HTERT RPE-1 (cell line): ENCODE results near the gene GRM5.

Experiments
- in situ Hi-C: fragments of 300-500 bp; cut with MboI; formaldehyde crosslinking; loops from 4 replicates; pipeline ENCODE4 v1.14.3; 2020; ENCODE audit warnings: low sequenced_read_pairs

Gene GRM5

GRCh38 chr11:88739524-88739923 lies 326.3 kb downstream of the GRM5 start:
- in situ Hi-C loops, result no loop called here

- in situ Hi-C loops, result no loop called here
Measured at GRCh38 chr11:88709567-88709966, 356.2 kb downstream of the GRM5 start.

GRCh38 chr11:88704485-88704884 lies 361.3 kb downstream of the GRM5 start:
- in situ Hi-C loops, result no loop called here

GRCh38 chr11:88701816-88702215 lies 364.0 kb downstream of the GRM5 start:
- in situ Hi-C loops, result no loop called here

DNA sequence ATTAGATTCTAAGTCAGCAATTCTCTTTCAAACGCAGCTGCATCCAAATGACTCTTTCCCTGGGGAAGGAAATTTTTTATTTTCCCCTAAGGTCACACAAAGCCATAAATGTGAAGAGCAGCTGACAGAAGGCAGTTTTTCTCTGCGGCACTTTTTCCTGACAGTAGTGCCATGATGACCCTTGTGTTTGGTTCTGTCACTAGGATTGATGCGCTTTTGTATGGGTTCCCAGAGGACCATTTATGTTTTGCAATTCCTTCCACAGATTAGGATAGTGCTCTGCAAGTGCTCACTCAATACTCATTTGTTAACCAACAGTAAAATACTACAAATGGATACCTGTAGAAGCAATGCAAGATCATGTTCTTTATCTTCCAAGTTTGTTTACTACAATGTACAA lies 368.6 kb downstream of the GRM5 start:
- in situ Hi-C loops, result no loop called here

GRCh38 chr11:88695689-88696414 lies 369.9 kb downstream of the GRM5 start:
- in situ Hi-C loops, result no loop called here

DNA sequence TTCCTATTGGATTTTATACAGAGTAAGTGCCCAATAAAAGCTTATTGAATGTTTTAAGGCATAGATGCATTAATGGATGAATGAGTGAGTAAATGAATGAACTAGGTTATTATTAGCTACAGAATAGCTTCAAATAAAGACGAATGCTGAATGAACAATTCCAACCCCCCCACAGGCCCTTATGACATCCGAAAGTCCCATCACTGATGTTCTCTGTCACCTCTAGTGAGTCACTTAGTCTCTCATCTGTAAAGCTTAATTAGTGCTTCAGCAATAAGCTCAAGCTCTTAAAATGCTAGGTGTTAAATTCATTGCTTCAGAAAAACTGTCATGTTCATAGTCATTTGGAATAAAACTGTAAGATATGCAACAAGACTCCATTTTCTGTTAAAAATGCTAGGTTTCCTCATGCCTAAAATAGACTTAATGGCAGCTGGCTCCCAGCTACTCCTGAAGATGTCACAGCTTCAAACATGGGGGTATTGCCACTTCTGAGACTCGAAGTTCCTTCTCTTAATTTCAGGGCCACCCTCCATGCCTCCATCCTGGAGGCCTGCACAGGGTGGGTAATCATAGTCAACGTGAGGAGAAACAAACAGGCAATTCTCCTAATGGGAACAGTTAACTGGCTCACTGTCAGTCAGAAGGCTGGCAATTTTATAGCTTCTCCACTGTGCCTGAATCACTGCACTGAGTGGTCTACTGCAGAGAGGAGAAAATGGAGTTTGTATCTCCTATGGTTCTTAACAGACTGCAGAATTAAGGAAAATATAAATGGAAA lies 373.3 kb downstream of the GRM5 start:
- in situ Hi-C loops, result no loop called here

DNA sequence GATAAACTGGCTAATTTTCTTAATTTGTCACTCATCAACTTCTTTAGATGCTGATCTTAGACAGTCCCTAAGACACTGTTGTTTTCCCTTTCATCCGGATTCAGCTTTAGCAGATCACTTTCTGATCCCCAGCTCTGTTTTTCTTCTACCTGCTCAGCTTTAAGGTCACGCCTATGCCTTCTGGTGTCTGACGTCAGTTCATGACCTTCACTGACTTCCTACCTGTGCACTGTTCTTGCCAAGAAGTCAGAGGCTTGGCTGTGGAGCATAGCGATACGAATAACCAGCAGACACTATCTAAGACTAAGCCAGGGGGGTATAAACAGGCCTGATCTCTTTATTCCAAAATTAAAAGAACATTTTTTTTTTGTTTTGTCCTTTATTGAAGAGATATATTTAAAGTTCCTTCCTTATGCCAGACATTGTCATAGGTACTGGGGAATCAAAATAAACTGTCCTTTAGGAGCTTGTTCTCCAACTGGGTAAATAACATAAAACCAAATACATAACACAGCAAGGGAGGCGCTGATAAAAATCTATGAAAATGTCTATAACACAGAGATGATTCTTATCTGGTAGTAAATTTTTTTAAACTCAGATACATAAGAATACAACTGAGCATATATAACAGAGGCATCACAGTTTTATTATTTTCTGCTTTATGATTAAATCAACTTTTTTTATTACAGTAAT lies 376.1 kb downstream of the GRM5 start:
- in situ Hi-C loops, result no loop called here

DNA sequence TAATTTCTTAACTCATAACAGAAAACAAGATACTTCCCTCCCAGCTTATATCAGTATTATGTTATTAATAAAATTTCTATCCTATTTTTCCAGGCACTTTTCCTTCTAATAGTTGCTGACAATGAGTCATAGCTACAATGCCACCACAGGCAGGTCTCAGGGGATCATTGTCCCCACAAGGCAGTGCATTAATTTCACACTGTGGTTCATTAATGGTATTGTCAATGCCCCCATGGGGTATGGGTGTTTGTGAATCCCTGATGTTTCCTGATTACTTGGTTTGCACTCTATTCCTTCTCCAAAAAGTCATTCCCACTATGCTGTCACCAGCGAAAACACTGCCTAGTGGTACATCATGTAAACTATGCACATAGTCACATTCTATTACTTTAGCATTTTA lies 382.8 kb downstream of the GRM5 start:
- in situ Hi-C loops, result no loop called here

DNA sequence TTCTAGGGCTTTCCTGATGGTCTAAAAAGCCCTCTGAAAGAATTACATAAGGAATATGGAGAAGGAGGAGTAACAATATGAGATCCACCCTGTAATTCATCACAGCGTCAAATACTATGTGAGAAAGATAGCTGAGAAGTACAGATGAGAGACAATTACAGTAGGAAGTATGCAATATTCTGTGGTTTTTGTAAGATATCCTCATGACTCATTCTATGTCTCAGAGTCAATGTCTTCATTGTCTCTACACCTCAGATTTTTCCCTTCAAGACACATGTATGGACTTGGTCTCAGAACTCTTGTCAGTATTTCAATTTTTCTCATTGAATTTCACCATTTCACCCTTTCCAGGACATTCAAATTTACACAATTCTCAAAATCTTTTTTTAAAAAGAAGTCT lies 385.0 kb downstream of the GRM5 start:
- in situ Hi-C loops, result no loop called here

GRCh38 chr11:88666364-88666763 lies 399.4 kb downstream of the GRM5 start:
- in situ Hi-C loops, result no loop called here

DNA sequence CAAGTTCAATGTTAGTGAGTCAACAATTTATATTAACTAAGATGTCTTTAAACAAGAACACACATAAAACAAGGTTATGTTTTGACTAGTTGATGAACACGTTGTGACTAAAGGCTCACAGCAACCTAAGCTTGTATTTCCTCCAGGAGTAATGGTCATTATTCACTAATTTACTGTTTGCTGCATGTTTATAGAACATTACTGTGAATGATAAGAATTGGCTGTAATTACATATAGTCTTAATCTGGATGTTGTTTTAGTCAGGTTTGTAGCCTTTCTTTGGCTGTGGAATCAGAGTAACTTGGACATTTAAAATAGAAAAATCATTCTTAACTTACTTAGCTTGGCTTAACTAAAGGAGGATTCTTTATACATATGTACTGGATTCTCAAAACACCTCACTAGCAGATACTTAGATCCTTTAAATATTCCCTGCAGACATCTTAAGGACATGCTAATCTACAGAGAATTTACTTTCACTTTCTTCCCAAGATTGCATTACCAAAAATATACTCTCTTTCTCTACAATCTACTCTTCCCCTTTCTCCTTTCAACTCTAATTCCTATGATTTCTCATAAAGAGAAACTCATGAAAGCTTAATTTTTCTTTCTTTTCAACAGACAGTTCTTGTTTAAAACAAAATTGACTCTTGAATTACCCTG lies 408.6 kb downstream of the GRM5 start:
- in situ Hi-C loops, result no loop called here

DNA sequence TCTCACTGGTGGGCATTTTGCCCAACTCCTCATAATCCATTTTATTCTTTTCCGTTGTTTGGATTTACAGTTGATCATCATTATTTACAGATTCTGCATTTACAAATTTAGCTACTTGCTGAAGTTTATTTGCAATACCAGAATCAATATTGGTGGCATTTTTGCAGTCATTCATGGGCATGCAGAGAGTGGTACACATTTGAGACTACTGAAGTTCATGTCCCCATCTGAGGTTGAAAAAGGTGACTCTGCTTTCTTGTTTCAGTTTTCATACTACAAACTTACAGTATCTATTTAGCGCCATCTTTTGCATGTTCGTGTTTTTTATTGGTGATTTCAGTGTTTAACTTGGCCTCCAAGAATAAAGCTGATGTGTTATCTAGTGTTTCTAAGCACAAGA lies 409.5 kb downstream of the GRM5 start:
- in situ Hi-C loops, result no loop called here

DNA sequence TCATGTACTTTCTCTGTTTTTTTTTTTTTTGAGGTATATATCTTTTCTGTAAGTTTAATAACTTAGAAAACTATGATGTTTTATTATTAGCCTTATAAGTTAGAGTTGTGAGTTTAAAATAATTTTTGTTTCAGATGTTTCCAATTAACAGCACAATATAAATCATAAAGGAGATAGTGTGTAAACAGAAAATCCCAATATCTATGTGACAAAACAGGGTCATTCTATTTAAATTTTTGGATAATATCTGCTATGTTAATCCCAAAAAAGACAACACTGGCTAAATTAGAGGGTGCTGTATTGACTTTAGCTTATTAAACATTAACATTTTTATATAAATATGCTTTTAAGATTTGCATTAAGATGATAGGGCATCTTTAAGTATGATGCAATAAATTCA lies 410.1 kb downstream of the GRM5 start:
- in situ Hi-C loops, result no loop called here

DNA sequence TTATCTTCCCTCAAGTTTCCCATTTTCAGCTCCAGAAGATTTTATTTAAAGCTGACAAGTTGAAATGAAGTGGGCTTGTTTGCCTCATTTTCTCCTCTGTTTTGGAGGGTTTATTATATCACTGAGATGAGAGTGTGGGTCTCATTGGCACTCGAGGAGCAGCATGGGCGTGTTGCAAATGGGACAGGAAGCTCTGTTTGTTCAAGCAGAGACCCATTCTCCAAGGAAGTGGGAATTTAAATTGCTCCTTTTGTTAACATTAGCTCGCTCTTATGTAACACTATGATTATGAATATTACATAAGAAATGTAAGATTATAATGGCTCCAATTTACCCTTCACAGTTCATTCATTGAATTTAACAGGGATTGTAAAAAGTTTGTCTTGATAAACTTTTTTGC lies 410.6 kb downstream of the GRM5 start:
- in situ Hi-C loops, result no loop called here

DNA sequence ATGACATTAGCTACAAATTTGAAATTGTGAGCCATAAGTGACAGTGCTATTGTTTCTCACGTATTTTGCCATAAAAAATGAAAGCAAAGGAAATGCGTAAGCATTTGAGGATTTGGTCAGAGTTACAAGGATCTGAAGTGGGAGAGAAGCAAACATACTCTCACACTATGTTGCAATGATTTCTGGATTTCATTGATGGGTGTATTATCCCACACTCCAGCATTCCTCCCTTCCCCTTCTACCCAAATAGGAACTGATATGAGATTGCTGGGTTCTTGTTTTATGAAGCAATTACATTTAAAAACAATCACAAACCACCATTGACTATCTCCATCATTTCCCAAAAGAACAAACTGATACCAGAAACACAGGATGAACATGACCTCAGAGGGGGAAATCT lies 414.2 kb downstream of the GRM5 start:
- in situ Hi-C loops, result no loop called here

GRCh38 chr11:88644724-88645123 lies 421.1 kb downstream of the GRM5 start:
- in situ Hi-C loops, result no loop called here

- in situ Hi-C loops, result no loop called here
Measured at GRCh38 chr11:88632163-88632562, 433.6 kb downstream of the GRM5 start.

GRCh38 chr11:88631497-88631896 lies 434.3 kb downstream of the GRM5 start:
- in situ Hi-C loops, result no loop called here

- in situ Hi-C loops, result no loop called here
Measured at GRCh38 chr11:88629496-88629895, 436.3 kb downstream of the GRM5 start.

DNA sequence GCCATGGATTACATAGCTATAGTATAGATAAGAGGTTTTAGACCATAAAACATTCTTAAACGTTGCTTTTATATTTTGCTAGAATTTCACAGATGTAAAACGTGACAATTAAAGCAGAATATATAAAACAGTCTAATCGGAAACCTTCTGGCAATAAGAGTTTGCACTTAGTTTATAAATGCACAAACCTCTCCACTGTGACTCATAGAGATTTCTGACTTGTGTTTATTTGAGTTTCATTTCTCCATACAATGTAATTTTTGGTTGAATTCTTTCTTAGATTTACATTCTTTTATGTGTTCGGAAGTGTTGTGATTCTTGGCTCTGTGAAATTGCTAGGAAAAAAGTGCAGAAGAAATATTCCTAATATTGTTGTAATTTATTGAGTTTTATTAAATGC lies 439.6 kb downstream of the GRM5 start:
- in situ Hi-C loops, result no loop called here
